OCI-LY3 (cell line): ENCODE measurements around the gene FAM20B.

Experiments
- H2AFZ ChIP-seq: fragments of 200-600, 300-600 bp; shearing (Covaris generic); 2 replicates; pipeline ENCODE4 v1.6.0; 2014; ENCODE audit warnings: antibody characterized with exemption, low read depth, low read length
- H3K27ac ChIP-seq: fragments of 200-600, 300-600 bp; sonication (generic); 2 replicates; pipeline ENCODE4 v1.5.1; 2014; ENCODE audit warnings: mild to moderate bottlenecking, low read length, moderate library complexity, mixed read lengths
- H3K27me3 ChIP-seq: fragments of 200-600, 300-600 bp; sonication (generic); 2 replicates; pipeline ENCODE4 v1.6.1; 2014; ENCODE audit warnings: low read depth, low read length, mixed read lengths
- H3K36me3 ChIP-seq: fragments of 200-600, 300-600 bp; sonication (generic); replicated peaks from 2 replicates; pipeline ENCODE3; 2014; ENCODE audit warnings: low read depth, low read length, mixed read lengths
- H3K4me1 ChIP-seq: fragments of 300-600, 200-600 bp; sonication (generic); 2 replicates; pipeline ENCODE4 v1.6.1; 2014; ENCODE audit warnings: low read length, mixed read lengths
- H3K4me2 ChIP-seq: fragments of 200-600, 300-600 bp; sonication (generic); 2 replicates; pipeline ENCODE4 v1.6.1; 2014; ENCODE audit warnings: low read length, mixed read lengths
- H3K4me3 ChIP-seq: fragments of 300-600, 200-600 bp; sonication (generic); 2 replicates; pipeline ENCODE4 v1.5.1; 2014; ENCODE audit warnings: antibody characterized with exemption, mild to moderate bottlenecking, low read length, moderate library complexity
- H3K79me2 ChIP-seq: fragments of 300-600, 200-600 bp; shearing (Covaris generic); 2 replicates; pipeline ENCODE4 v1.6.1; 2014; ENCODE audit warnings: mild to moderate bottlenecking, low read length, mixed read lengths
- H3K9ac ChIP-seq: fragments of 300-600, 200-600 bp; shearing (Covaris generic); 2 replicates; pipeline ENCODE4 v1.6.0; 2014; ENCODE audit warnings: mild to moderate bottlenecking, low read length, moderate library complexity
- H3K9me3 ChIP-seq: fragments of 200-600, 300-600 bp; shearing (Covaris generic); 2 replicates; pipeline ENCODE4 v1.6.1; 2014; ENCODE audit warnings: low read length, mixed read lengths; ENCODE audit not compliant: insufficient read depth
- H4K20me1 ChIP-seq: fragments of 200-600, 300-600 bp; sonication (generic); 2 replicates; pipeline ENCODE4 v1.6.1; 2016; ENCODE audit warnings: low read length, mixed read lengths; ENCODE audit not compliant: insufficient read depth
- EZH2phosphoT487 ChIP-seq: fragments of 200-600 bp; shearing (Covaris generic); IDR thresholded peaks from 2 replicates; pipeline ENCODE4 v1.6.1; 2018; ENCODE audit warnings: antibody characterized with exemption, mixed run types, low read depth
- TF ChIP-seq, protein P1 (sequence below): fragments of 200-600, 300-600 bp; sonication (generic); IDR thresholded peaks from 2 replicates; pipeline ENCODE4 v1.5.1; 2014; ENCODE audit warnings: antibody characterized with exemption, low read length, low read depth

FAM20B gene

DNA sequence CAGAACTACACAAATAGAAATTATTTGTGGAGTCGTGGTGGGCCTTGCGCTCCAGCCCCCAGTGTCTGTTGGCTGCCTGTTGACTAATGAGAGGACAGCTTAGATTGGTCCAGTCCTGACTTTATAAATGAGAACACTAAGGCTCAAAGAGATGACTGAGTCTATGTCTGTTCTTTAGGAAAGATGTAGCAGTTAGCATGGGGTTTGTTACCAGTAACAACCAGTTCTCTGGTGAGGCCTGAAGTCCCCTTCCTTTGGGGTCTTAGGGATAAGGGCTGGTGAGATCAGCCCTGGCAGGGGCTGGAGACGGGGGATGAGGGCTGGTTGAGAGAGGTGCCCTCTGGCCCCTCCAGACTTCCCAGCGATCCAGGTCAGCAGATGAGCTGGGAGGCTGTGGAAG is 65.2 kb downstream of the FAM20B start:
- H2AFZ ChIP-seq: no peak overlapping the region
- TF ChIP-seq EZH2phosphoT487: no peak
- TF ChIP-seq, protein P1, sequence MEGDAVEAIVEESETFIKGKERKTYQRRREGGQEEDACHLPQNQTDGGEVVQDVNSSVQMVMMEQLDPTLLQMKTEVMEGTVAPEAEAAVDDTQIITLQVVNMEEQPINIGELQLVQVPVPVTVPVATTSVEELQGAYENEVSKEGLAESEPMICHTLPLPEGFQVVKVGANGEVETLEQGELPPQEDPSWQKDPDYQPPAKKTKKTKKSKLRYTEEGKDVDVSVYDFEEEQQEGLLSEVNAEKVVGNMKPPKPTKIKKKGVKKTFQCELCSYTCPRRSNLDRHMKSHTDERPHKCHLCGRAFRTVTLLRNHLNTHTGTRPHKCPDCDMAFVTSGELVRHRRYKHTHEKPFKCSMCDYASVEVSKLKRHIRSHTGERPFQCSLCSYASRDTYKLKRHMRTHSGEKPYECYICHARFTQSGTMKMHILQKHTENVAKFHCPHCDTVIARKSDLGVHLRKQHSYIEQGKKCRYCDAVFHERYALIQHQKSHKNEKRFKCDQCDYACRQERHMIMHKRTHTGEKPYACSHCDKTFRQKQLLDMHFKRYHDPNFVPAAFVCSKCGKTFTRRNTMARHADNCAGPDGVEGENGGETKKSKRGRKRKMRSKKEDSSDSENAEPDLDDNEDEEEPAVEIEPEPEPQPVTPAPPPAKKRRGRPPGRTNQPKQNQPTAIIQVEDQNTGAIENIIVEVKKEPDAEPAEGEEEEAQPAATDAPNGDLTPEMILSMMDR: no peak
- H3K27ac ChIP-seq: no peak overlapping the region
- no peak overlapping the region for H3K4me3 ChIP-seq
- H3K79me2 ChIP-seq: peaks cover 61% of the 10 kb centered on the region
- no peaks in the 10 kb centered on the region for H3K9me3 ChIP-seq
- peaks cover 35% of the 10 kb centered on the region for H4K20me1 ChIP-seq
- no peak overlapping the region for H3K9ac ChIP-seq
- peaks cover 85% of the 10 kb centered on the region for H3K36me3 ChIP-seq
- H3K4me1 ChIP-seq: peaks cover 32% of the 10 kb centered on the region
- H3K4me2 ChIP-seq: no peak overlapping the region
- no peaks in the 10 kb centered on the region for H3K27me3 ChIP-seq

DNA sequence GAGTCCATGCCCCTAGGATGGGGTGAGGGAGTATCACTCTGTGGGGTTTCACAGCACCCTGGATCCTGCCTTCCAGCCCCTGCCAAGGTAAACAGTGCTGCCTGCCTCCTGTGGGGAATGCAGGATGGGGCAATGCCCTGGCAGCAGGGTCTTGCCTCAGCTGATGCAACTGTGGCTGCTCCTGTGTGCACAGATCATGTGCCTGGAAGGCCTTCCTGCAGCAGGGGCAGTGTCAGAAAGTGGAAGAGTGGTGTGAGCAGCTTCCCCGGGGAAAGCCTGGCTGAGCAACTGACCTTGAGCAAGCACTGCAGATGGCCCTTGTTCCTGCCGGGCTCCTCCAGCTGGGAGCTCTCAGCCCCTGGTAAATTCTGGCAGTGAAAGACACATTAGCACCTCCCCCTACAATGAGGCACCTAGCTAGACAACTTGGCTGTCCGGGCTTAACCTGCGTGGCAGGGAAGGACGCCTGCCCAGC is 66.0 kb downstream of the FAM20B start:
- peaks cover 83% of the 10 kb centered on the region for H3K36me3 ChIP-seq
- no peak overlapping the region for H3K9ac ChIP-seq

DNA sequence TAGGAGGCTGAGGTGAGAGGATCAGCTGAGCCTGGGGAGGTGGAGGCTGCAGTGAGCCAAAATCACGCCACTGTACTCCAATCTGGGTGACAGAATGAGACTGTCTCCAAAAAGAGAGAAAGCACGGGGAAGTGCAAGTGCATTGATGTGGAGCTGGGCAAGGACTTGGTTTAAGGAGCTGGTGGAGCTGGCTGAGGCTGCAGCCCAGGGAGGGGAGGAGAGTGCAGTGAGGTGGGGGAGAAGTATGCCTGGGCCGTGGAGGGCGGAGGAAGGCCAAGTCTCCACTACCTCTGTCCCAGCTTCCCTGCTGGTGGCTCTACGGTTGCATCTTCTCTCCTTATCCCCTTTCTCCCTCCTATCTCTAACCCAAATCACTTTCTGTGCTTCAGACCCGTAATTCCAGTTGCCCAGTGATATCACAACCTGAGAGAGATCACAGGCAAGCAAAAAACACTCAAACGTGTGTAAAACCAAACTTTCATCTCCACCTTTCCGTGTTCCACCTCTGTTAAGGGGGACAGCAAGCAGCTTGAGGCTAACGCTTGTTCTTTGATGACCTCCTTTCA is 67.3 kb downstream of the FAM20B start:
- Histone ChIP-seq H3K9me3 (no peaks in the 10 kb centered on the region), H3K9ac (no peak overlapping the region), H3K36me3 (peaks cover 78% of the 10 kb centered on the region), H4K20me1 (peaks cover 24% of the 10 kb centered on the region), H3K79me2 (peaks cover 43% of the 10 kb centered on the region), H3K4me2 (no peak overlapping the region), H3K4me1 (peaks cover 18% of the 10 kb centered on the region), H3K4me3 (no peak overlapping the region), H3K27me3 (no peaks in the 10 kb centered on the region), H2AFZ (no peak overlapping the region), H3K27ac (no peak overlapping the region)
- TF ChIP-seq, protein P1: no peak
- TF ChIP-seq EZH2phosphoT487: no peak

More for the DNA sequence above, 66.0 kb downstream of the FAM20B start:
- H3K27ac ChIP-seq: no peak overlapping the region
- H2AFZ ChIP-seq: no peak overlapping the region
- no peak overlapping the region for H3K4me3 ChIP-seq
- H3K4me2 ChIP-seq: no peak overlapping the region
- no peaks in the 10 kb centered on the region for H3K27me3 ChIP-seq
- H3K79me2 ChIP-seq: peaks cover 55% of the 10 kb centered on the region
- H3K9me3 ChIP-seq: no peaks in the 10 kb centered on the region
- peaks cover 34% of the 10 kb centered on the region for H4K20me1 ChIP-seq
- TF ChIP-seq EZH2phosphoT487: no peak
- TF ChIP-seq, protein P1: no peak
- peaks cover 30% of the 10 kb centered on the region for H3K4me1 ChIP-seq

DNA sequence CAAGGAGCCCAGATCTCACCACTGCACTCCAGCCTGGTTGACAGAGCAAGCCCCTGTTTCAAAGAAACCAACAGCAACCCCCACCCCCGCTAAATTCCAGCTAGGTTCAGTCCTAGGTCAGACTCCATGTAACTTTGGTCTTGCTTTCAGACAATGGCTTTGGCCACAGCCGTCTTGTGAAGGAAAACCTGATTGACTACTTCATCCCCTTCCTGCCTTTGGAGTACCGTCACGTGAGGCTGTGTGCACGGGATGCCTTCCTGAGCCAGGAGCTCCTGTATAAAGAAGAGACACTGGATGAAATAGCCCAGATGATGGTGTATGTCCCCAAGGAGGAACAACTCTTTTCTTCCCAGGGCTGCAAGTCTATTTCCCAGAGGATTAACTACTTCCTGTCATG is 69.1 kb downstream of the FAM20B start:
- TF ChIP-seq EZH2phosphoT487: no peak
- TF ChIP-seq, protein P1: no peak
- Histone ChIP-seq H3K79me2 (peaks cover 26% of the 10 kb centered on the region), H3K27me3 (no peaks in the 10 kb centered on the region), H3K36me3 (peaks cover 62% of the 10 kb centered on the region), H3K4me3 (no peak overlapping the region), H3K4me2 (no peak overlapping the region), H2AFZ (no peak overlapping the region), H3K9ac (no peak overlapping the region), H3K27ac (no peak overlapping the region), H3K4me1 (no peaks in the 10 kb centered on the region), H3K9me3 (no peaks in the 10 kb centered on the region), H4K20me1 (peaks cover 14% of the 10 kb centered on the region)
